Calu3 (cell line): ENCODE results near the gene NUP214. TPM values are rescaled to one million over a fixed set of nuclear protein-coding genes. Genes with fewer than 3 reads are reported as not detected.
A peak's percentile ranks its signal among the peaks of the same experiment; 100 is the strongest.

Source experiments
- BruUV-seq: library from RNA; stranded (reverse); fragments of 400-500 nt; replicated peaks from 2 replicates; lab custom pipeline; 2021; lab: Mats Ljungman, UMichigan
- CTCF ChIA-PET: fragments of 300-600 bp; sonication (Branson Sonifier 250); formaldehyde crosslinking; loops from one replicate; lab custom pipeline; 2022; ENCODE audit warnings: antibody characterized with exemption; lab: Charles Lee
- DNase-seq: peaks from one replicate; pipeline ENCODE4 v3.0.0; 2022
- H3K27ac Mint-ChIP-seq: one replicate; pipeline ENCODE4 v1.8.0; 2022; ENCODE audit warnings: mixed read lengths; ENCODE audit not compliant: unreplicated experiment
- H3K27me3 Mint-ChIP-seq: one replicate; pipeline ENCODE4 v1.8.0; 2022; ENCODE audit warnings: mixed read lengths; ENCODE audit not compliant: unreplicated experiment
- H3K36me3 Mint-ChIP-seq: one replicate; pipeline ENCODE4 v1.8.0; 2022; ENCODE audit warnings: mild to moderate bottlenecking, moderate library complexity, mixed read lengths; ENCODE audit not compliant: insufficient read depth, unreplicated experiment
- H3K4me1 Mint-ChIP-seq: one replicate; pipeline ENCODE4 v1.8.0; 2022; ENCODE audit warnings: mild to moderate bottlenecking, low read depth, mixed read lengths; ENCODE audit not compliant: unreplicated experiment
- H3K4me3 Mint-ChIP-seq: one replicate; pipeline ENCODE4 v1.8.0; 2022; ENCODE audit warnings: mild to moderate bottlenecking, low read depth, moderate library complexity, mixed read lengths; ENCODE audit not compliant: unreplicated experiment
- H3K9me3 Mint-ChIP-seq: one replicate; pipeline ENCODE4 v1.8.0; 2022; ENCODE audit warnings: low read depth, mixed read lengths; ENCODE audit not compliant: unreplicated experiment
- intact Hi-C: fragments of 100-400 bp; cut with micrococcal nuclease; formaldehyde crosslinking; loops from one replicate; pipeline ENCODE4 v1.10.0; 2022; ENCODE audit not compliant: unreplicated experiment
- total RNA-seq: library from RNA; stranded (reverse); gene quantifications from 2 replicates; pipeline ENCODE4 v1.2.3, GENCODE V29; 2022
- TF ChIP-seq, protein P1 (sequence below): fragments of 200-600 bp; IDR thresholded peaks from one replicate; pipeline ENCODE4 v1.8.0; 2022; ENCODE audit warnings: antibody characterized with exemption; ENCODE audit not compliant: unreplicated experiment

The NUP214 gene
- total RNA-seq, 1 experiment from 2014 or later, result 50.0 TPM

DNA sequence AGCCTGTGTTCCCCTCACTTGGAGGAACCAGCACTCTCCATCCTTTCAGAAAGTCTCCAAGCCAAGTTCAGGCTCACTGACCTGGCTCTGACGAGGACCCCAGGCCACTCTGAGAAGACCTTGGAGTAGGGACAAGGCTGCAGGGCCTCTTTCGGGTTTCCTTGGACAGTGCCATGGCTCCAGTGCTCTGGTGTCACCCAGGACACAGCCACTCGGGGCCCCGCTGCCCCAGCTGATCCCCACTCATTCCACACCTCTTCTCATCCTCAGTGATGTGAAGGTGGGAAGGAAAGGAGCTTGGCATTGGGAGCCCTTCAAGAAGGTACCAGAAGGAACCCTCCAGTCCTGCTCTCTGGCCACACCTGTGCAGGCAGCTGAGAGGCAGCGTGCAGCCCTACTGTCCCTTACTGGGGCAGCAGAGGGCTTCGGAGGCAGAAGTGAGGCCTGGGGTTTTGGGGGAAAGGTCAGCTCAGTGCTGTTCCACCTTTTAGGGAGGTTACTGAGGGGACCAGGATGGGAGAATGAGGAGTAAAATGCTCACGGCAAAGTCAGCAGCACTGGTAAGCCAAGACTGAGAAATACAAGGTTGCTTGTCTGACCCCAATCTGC is 4.7 kb upstream of the NUP214 start:
- no TSS peak for BruUV-seq
- Mint-ChIP-seq H3K36me3 (peaks cover 12% of the 10 kb centered on the region), H3K4me3 (no peak overlapping the region), H3K4me1 (peaks cover 24% of the 10 kb centered on the region), H3K27me3 (no peaks in the 10 kb centered on the region), H3K9me3 (no peaks in the 10 kb centered on the region), H3K27ac (no peak overlapping the region)
- intact Hi-C loops, result no loop called here
- no peak for DNase-seq
- TF ChIP-seq, protein P1, sequence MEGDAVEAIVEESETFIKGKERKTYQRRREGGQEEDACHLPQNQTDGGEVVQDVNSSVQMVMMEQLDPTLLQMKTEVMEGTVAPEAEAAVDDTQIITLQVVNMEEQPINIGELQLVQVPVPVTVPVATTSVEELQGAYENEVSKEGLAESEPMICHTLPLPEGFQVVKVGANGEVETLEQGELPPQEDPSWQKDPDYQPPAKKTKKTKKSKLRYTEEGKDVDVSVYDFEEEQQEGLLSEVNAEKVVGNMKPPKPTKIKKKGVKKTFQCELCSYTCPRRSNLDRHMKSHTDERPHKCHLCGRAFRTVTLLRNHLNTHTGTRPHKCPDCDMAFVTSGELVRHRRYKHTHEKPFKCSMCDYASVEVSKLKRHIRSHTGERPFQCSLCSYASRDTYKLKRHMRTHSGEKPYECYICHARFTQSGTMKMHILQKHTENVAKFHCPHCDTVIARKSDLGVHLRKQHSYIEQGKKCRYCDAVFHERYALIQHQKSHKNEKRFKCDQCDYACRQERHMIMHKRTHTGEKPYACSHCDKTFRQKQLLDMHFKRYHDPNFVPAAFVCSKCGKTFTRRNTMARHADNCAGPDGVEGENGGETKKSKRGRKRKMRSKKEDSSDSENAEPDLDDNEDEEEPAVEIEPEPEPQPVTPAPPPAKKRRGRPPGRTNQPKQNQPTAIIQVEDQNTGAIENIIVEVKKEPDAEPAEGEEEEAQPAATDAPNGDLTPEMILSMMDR, result no peak
- CTCF ChIA-PET, result no interaction called here

DNA sequence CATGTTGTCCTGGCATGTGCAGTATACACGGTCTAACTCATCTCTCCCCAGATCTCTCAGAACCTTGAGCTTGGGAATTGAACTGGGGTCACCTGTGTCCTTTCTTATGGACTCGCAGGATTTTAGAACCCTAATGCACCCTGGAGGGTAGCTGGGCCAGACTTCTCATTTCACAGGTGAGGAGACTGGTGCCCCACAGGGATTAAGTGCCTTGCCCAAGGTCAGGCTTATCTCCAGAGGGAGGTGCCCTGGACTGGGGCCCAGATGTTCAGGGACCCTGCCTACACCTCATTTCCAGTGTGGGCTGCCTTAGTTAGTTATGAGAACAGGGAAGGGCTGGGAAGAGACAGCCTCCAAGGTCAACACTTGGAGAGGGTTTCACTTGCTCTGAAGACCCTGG is 4.0 kb upstream of the NUP214 start:
- Mint-ChIP-seq H3K9me3 (no peaks in the 10 kb centered on the region), H3K27me3 (no peaks in the 10 kb centered on the region), H3K4me3 (no peak overlapping the region), H3K27ac (no peak overlapping the region), H3K4me1 (peaks cover 24% of the 10 kb centered on the region), H3K36me3 (peaks cover 18% of the 10 kb centered on the region)
- no peak for DNase-seq
- TF ChIP-seq, protein P1, result no peak
- no TSS peak for BruUV-seq
- intact Hi-C loops, result no loop called here
- CTCF ChIA-PET, result no interaction called here

DNA sequence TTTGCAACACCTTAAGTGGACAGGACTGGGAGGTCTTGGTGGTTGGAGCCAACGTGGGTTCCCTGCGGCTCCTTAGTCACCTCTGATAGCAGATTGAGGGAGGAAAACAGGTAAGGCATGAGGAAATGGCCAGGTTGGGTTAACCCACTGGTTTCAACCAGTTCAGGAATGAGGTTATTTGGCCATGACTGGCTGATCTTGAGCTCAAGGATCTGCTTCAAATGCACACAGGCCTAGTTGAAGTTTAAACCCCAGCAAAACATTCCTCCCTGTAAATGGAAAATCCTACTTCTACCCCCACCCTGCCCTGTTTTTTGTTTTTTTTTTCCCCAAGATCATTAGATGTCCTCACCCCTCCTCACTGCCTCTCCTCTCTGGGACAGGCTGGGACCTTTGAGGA is 3.2 kb upstream of the NUP214 start:
- DNase-seq, result peak; percentile 29
- Mint-ChIP-seq H3K27ac (peak overlapping the region; percentile 63), H3K4me1 (peaks cover 24% of the 10 kb centered on the region), H3K4me3 (no peak overlapping the region), H3K27me3 (no peaks in the 10 kb centered on the region), H3K9me3 (no peaks in the 10 kb centered on the region), H3K36me3 (peaks cover 18% of the 10 kb centered on the region)
- CTCF ChIA-PET, result interaction anchor here (0.7 kb wide), 2 partner anchors 17 to 1142 kb away, joined by 3 read pairs; no protein-coding TSS in a partner anchor
- intact Hi-C loops, result no loop called here
- TF ChIP-seq, protein P1, result no peak
- no TSS peak for BruUV-seq

DNA sequence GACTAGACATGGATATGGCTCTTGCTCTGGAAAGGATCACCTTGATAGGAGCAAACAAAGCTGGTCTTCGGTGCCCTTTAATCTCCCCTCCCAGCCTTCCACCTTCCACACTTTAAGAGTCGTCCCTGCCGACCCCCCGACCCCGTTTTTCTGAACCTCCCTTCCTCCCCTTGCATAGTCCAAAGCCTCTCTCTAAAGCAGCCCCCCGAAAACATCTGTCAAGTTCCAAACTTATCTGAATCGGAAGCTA is 423 bp upstream of the NUP214 start:
- H3K4me3 Mint-ChIP-seq, result peak overlapping the region; percentile 84
- TF ChIP-seq, protein P1, result no peak
- DNase-seq, result no peak
- H3K4me1 Mint-ChIP-seq, result peaks cover 24% of the 10 kb centered on the region
- H3K27ac Mint-ChIP-seq, result peak overlapping the region; percentile 97
- CTCF ChIA-PET, result no interaction called here
- TSS peak; percentile 98 for BruUV-seq
- intact Hi-C loops, result no loop called here
- no peaks in the 10 kb centered on the region for H3K27me3 Mint-ChIP-seq
- peaks cover 28% of the 10 kb centered on the region for H3K36me3 Mint-ChIP-seq
- H3K9me3 Mint-ChIP-seq, result no peaks in the 10 kb centered on the region
